Measurements from ENCODE around the gene FLYWCH2.
A peak's percentile ranks its signal among the peaks of the same experiment; 100 is the strongest.
"Not testable (repeated sequence)": the region's sequence is repeated elsewhere in the genome, so short reads cannot be mapped to it uniquely, and the experiment has no call there.

Gene FLYWCH2

DNA sequence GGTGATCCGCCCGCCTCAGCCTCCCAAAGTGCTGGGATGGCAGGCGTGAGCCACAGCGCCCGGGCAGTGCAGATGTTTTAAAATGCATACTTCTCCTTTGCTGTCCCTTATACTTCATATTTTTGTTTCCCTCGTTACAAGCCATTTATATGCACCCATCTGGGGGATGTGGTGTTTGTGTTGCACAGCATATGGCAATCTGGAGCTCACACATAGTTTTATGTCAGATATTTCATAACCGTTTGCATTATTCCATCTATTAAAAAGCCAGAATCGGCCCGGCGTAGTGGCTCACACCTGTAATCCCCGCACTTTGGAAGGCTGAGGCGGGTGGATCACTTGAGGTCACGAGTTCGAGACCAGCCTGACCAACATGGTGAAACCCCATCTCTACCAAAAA, 40.5 kb downstream of the FLYWCH2 start:
- H3K27me3 Mint-ChIP-seq (ENCODE audit: low read depth, poor library complexity), result peaks cover 14% of the 10 kb centered on the region
- peaks cover 16% of the 10 kb centered on the region for H3K4me1 Mint-ChIP-seq
- TF ChIP-seq, protein P1, sequence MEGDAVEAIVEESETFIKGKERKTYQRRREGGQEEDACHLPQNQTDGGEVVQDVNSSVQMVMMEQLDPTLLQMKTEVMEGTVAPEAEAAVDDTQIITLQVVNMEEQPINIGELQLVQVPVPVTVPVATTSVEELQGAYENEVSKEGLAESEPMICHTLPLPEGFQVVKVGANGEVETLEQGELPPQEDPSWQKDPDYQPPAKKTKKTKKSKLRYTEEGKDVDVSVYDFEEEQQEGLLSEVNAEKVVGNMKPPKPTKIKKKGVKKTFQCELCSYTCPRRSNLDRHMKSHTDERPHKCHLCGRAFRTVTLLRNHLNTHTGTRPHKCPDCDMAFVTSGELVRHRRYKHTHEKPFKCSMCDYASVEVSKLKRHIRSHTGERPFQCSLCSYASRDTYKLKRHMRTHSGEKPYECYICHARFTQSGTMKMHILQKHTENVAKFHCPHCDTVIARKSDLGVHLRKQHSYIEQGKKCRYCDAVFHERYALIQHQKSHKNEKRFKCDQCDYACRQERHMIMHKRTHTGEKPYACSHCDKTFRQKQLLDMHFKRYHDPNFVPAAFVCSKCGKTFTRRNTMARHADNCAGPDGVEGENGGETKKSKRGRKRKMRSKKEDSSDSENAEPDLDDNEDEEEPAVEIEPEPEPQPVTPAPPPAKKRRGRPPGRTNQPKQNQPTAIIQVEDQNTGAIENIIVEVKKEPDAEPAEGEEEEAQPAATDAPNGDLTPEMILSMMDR (IDR thresholded peaks at IDR 0.05), result no peak
- H3K9me3 Mint-ChIP-seq, result no peaks in the 10 kb centered on the region
- DNase-seq, result no peak
- H3K4me3 Mint-ChIP-seq, result no peak overlapping the region
- peaks cover 22% of the 10 kb centered on the region for H3K36me3 Mint-ChIP-seq (ENCODE audit: low read depth)
- no peak overlapping the region for H3K27ac Mint-ChIP-seq

DNA sequence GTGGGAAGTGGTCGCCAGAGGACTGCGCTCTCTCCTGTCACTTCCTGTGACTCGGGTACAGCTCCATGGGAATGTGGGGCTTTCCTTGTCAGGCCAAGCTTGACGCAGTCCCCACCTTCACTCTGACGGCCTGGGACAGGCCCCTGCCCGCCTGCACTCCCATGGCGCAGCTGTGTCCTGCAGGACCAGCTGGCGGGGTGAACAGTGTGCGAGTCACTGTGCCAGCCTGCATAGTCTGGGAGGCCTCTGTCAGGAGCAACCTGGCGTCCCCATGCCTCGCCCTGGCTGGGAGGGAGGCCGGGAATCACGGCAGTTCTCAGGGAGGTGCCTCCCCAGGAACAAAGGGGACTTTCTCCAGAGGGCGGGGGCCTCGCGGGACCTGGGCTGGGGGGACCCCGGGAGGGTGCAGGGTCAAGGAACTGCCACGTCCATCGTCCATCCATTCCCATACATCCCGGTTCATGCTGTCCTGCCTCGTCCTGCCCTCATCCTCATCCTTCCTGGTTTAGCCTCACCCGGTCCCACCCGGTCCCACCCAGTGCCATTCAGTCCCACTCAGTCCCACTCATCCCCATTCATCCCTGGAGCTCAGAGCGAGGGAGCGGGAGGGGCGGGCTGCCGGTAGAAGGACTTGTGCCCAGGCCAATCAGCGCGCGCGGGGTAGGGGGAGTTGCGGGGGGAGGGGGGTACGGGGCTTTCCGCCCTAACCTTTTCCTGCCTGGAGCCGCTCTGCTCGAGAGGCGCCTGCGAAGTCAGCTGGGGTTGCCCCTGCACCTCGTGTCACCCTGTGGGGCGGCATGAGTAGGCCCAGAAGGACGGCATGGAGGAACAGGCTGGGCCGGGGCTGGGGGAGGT, 42.1 kb downstream of the FLYWCH2 start:
- Mint-ChIP-seq H3K36me3 (ENCODE audit: low read depth) (peaks cover 12% of the 10 kb centered on the region), H3K27me3 (ENCODE audit: low read depth, poor library complexity) (peaks cover 11% of the 10 kb centered on the region), H3K27ac (no peak overlapping the region), H3K4me3 (peak overlapping the region; percentile 2), H3K9me3 (no peaks in the 10 kb centered on the region), H3K4me1 (peaks cover 11% of the 10 kb centered on the region)
- peak; percentile 66 for DNase-seq
- TF ChIP-seq, protein P1 (IDR thresholded peaks at IDR 0.05), result no peak

DNA sequence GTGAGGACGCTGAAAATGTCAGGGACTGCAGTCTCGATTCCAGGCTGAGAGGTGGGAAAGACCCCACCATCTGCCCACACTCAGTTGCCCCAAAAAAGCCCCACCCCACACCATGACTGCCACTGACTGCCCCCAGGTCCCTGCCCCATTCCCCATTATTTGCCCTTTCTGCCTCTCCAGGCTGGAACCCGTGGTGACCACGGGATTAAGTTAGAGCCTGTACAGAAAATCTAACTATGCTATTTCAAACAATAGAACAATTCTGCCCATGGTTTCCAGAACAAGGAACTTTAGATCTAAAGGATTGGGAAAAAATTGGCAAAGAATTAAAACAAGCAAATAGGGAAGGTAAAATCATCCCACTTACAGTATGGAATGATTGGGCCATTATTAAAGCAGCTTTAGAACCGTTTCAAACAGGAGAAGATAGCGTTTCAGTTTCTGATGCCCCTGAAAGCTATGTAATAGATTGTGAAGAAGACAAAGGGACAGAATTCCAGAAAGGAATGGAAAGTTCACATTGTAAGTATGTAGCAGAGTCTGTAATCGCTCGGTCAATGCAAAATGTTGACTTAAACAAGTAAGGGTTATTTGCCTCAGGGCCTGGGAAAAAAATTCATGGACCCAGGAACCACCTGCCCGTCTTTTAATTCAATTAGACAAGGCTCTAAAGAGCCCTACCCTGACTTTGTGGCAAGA, 43.1 kb downstream of the FLYWCH2 start:
- H3K4me3 Mint-ChIP-seq, result peak overlapping the region; percentile 2
- H3K9me3 Mint-ChIP-seq, result no peaks in the 10 kb centered on the region
- no peak for DNase-seq
- peaks cover 12% of the 10 kb centered on the region for H3K36me3 Mint-ChIP-seq (ENCODE audit: low read depth)
- H3K27me3 Mint-ChIP-seq (ENCODE audit: low read depth, poor library complexity), result peaks cover 10% of the 10 kb centered on the region
- peaks cover 11% of the 10 kb centered on the region for H3K4me1 Mint-ChIP-seq
- no peak overlapping the region for H3K27ac Mint-ChIP-seq
- TF ChIP-seq, protein P1 (IDR thresholded peaks at IDR 0.05), result no peak

DNA sequence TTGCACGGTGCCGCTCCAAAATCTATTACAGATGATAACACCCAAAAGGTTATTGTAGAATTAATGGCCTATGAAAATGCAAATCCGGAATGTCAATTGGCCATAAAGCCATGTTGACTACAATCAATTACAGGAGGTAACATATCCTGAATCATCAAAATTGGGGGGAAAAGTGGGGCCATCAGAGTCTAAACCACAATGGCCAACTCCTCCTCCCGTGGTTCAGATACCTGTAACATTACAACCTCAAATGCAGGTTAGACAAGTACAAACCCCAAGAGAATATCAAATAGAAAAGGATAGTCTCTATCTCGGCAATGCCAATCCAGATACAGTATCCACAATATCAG, 43.6 kb downstream of the FLYWCH2 start:
- Mint-ChIP-seq H3K27ac (no peak overlapping the region), H3K36me3 (ENCODE audit: low read depth) (peaks cover 12% of the 10 kb centered on the region), H3K4me3 (no peak overlapping the region), H3K9me3 (no peaks in the 10 kb centered on the region), H3K4me1 (peaks cover 11% of the 10 kb centered on the region), H3K27me3 (ENCODE audit: low read depth, poor library complexity) (peaks cover 8% of the 10 kb centered on the region)
- DNase-seq, result no peak
- TF ChIP-seq, protein P1 (IDR thresholded peaks at IDR 0.05), result no peak

DNA sequence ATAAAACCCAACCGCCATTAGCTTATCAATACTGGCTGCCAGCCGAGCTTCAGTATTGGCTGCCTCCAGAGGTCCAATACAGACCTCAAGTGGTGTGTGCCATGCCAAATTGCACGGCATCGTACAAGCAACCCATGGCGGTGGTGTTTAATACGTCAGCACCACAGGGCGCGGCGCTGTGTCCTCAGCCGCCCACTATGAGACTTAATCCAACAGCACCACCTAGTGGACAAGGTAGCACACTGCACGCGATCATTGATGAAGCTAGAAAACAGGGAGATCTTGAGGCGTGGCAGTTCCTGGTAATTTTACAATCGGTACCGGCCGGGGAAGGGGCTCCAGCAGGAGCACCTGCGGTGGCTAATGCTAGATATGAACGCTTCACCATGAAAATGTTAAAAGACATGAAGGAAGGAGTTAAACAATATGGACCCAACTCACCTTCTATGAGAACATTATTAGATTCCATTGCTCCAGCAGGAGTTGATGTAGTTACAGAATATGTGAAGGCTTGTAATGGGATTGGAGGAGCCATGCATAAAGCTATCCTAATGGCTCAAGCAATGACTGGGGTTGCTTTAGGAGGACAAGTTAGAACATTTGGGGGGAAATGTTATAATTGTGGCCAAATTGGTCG, 44.1 kb downstream of the FLYWCH2 start:
- Mint-ChIP-seq H3K4me3 (no peak overlapping the region), H3K4me1 (peaks cover 11% of the 10 kb centered on the region), H3K27ac (no peak overlapping the region), H3K27me3 (ENCODE audit: low read depth, poor library complexity) (peaks cover 8% of the 10 kb centered on the region), H3K36me3 (ENCODE audit: low read depth) (peaks cover 8% of the 10 kb centered on the region), H3K9me3 (no peaks in the 10 kb centered on the region)
- TF ChIP-seq, protein P1 (IDR thresholded peaks at IDR 0.05), result peak; percentile 98
- peak; percentile 87 for DNase-seq

DNA sequence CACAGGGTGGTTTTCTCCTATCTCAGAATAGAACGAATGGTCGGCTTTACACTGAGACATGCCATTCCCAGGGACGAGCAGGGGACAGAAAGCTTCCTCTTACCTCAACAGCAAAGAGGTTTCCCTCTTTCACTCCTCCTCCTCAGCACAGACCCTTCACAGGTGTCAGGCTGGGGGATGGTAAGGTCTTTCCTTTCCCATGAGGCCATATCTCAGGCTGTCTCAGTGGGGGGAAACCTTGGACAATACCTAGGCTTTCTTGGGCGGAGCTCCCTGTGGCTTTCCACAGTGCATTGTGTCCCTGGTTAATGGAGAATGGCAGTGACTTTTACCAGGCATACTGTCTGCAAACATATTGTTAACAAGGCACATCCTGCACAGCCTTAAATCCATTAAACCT, 45.1 kb downstream of the FLYWCH2 start:
- H3K36me3 Mint-ChIP-seq (ENCODE audit: low read depth); H3K4me3 Mint-ChIP-seq; H3K27me3 Mint-ChIP-seq (ENCODE audit: low read depth, poor library complexity); H3K4me1 Mint-ChIP-seq; H3K27ac Mint-ChIP-seq; H3K9me3 Mint-ChIP-seq; DNase-seq: not testable (repeated sequence)
